Measurements from ENCODE around the gene KCNQ5.

KCNQ5 gene

GRCh38 chr6:73085443-73085871, 463.6 kb downstream of the KCNQ5 start:
- no peaks in the 10 kb centered on the region; the same call in 1 of the 2 replicates for H3K27me3 ChIP-seq (ENCODE audit: low read depth)
- DNase-seq (ENCODE audit: low spot score in 2 of 2): no peak
- H3K36me3 ChIP-seq (replicated peaks): no peaks in the 10 kb centered on the region
- no peak overlapping the region for H3K4me3 ChIP-seq
- in situ Hi-C loops (cut with MboI; ENCODE audit: low sequenced_read_pairs): no loop called here
- no peaks in the 10 kb centered on the region for H3K9me3 ChIP-seq
- H3K4me1 ChIP-seq: no peaks in the 10 kb centered on the region

GRCh38 chr6:73086726-73087125, 464.9 kb downstream of the KCNQ5 start:
- no peak for DNase-seq (ENCODE audit: low spot score in 2 of 2)
- Histone ChIP-seq H3K4me3 (no peak overlapping the region), H3K9me3 (no peaks in the 10 kb centered on the region), H3K27me3 (ENCODE audit: low read depth) (no peaks in the 10 kb centered on the region), H3K4me1 (no peaks in the 10 kb centered on the region), H3K36me3 (replicated peaks) (no peaks in the 10 kb centered on the region)
- in situ Hi-C loops (cut with MboI; ENCODE audit: low sequenced_read_pairs): no loop called here

GRCh38 chr6:73088138-73088813, 466.4 kb downstream of the KCNQ5 start:
- Histone ChIP-seq H3K27me3 (ENCODE audit: low read depth) (no peaks in the 10 kb centered on the region), H3K4me1 (no peaks in the 10 kb centered on the region), H3K36me3 (replicated peaks) (no peaks in the 10 kb centered on the region), H3K9me3 (no peaks in the 10 kb centered on the region), H3K4me3 (no peak overlapping the region)
- DNase-seq (ENCODE audit: low spot score in 2 of 2): no peak
- in situ Hi-C loops (cut with MboI; ENCODE audit: low sequenced_read_pairs): no loop called here

GRCh38 chr6:73104921-73105320, 483.1 kb downstream of the KCNQ5 start:
- H3K36me3 ChIP-seq (replicated peaks): no peaks in the 10 kb centered on the region
- no peak overlapping the region for H3K4me3 ChIP-seq
- DNase-seq (ENCODE audit: low spot score in 2 of 2): no peak
- no peaks in the 10 kb centered on the region for H3K9me3 ChIP-seq
- in situ Hi-C loops (cut with MboI; ENCODE audit: low sequenced_read_pairs): no loop called here
- H3K27me3 ChIP-seq (ENCODE audit: low read depth): no peaks in the 10 kb centered on the region
- H3K4me1 ChIP-seq: no peaks in the 10 kb centered on the region

GRCh38 chr6:73107016-73107415, 485.2 kb downstream of the KCNQ5 start:
- Histone ChIP-seq H3K4me3 (no peak overlapping the region), H3K4me1 (no peaks in the 10 kb centered on the region), H3K27me3 (ENCODE audit: low read depth) (no peaks in the 10 kb centered on the region), H3K9me3 (no peaks in the 10 kb centered on the region), H3K36me3 (replicated peaks) (no peaks in the 10 kb centered on the region)
- DNase-seq (ENCODE audit: low spot score in 2 of 2): no peak
- in situ Hi-C loops (cut with MboI; ENCODE audit: low sequenced_read_pairs): no loop called here

- Histone ChIP-seq H3K36me3 (replicated peaks) (no peaks in the 10 kb centered on the region), H3K27me3 (ENCODE audit: low read depth) (no peaks in the 10 kb centered on the region), H3K4me1 (no peaks in the 10 kb centered on the region), H3K9me3 (no peaks in the 10 kb centered on the region), H3K4me3 (no peak overlapping the region)
- DNase-seq (ENCODE audit: low spot score in 2 of 2): no peak
- in situ Hi-C loops (cut with MboI; ENCODE audit: low sequenced_read_pairs): no loop called here
Observed at GRCh38 chr6:73108949-73109348, 487.1 kb downstream of the KCNQ5 start.

- DNase-seq (ENCODE audit: low spot score in 2 of 2): no peak
- H3K4me3 ChIP-seq: no peak overlapping the region
- H3K4me1 ChIP-seq: no peaks in the 10 kb centered on the region
- H3K27me3 ChIP-seq (ENCODE audit: low read depth): no peaks in the 10 kb centered on the region
- H3K9me3 ChIP-seq: no peaks in the 10 kb centered on the region
- H3K36me3 ChIP-seq (replicated peaks): no peaks in the 10 kb centered on the region
- in situ Hi-C loops (cut with MboI; ENCODE audit: low sequenced_read_pairs): no loop called here
Observed at GRCh38 chr6:73109659-73110058, 487.8 kb downstream of the KCNQ5 start.

- in situ Hi-C loops (cut with MboI; ENCODE audit: low sequenced_read_pairs): no loop called here
- Histone ChIP-seq H3K9me3 (no peaks in the 10 kb centered on the region), H3K36me3 (replicated peaks) (no peaks in the 10 kb centered on the region), H3K4me3 (no peak overlapping the region), H3K4me1 (no peaks in the 10 kb centered on the region), H3K27me3 (ENCODE audit: low read depth) (peaks cover 2% of the 10 kb centered on the region; the same call in 1 of the 2 replicates)
- DNase-seq (ENCODE audit: low spot score in 2 of 2): no peak
Observed at GRCh38 chr6:73116330-73116729, 494.5 kb downstream of the KCNQ5 start.

GRCh38 chr6:73121421-73121993, 499.6 kb downstream of the KCNQ5 start:
- DNase-seq (ENCODE audit: low spot score in 2 of 2): no peak
- Histone ChIP-seq H3K27me3 (ENCODE audit: low read depth) (peaks cover 2% of the 10 kb centered on the region; the same call in 1 of the 2 replicates), H3K9me3 (no peaks in the 10 kb centered on the region), H3K4me3 (no peak overlapping the region), H3K4me1 (no peaks in the 10 kb centered on the region), H3K36me3 (replicated peaks) (no peaks in the 10 kb centered on the region)
- in situ Hi-C loops (cut with MboI; ENCODE audit: low sequenced_read_pairs): loop anchor here (10.0 kb wide), 1 partner anchor 707 kb away; no protein-coding TSS in a partner anchor

- no peak for DNase-seq (ENCODE audit: low spot score in 2 of 2)
- Histone ChIP-seq H3K4me1 (no peaks in the 10 kb centered on the region), H3K4me3 (no peak overlapping the region), H3K9me3 (no peaks in the 10 kb centered on the region), H3K36me3 (replicated peaks) (no peaks in the 10 kb centered on the region), H3K27me3 (ENCODE audit: low read depth) (peaks cover under 1% of the 10 kb centered on the region)
- in situ Hi-C loops (cut with MboI; ENCODE audit: low sequenced_read_pairs): loop anchor here (10.0 kb wide), 1 partner anchor 709 kb away; no protein-coding TSS in a partner anchor
Observed at GRCh38 chr6:73123632-73124329, 501.9 kb downstream of the KCNQ5 start.

GRCh38 chr6:73129653-73130443, 508.0 kb downstream of the KCNQ5 start:
- Histone ChIP-seq H3K4me1 (no peaks in the 10 kb centered on the region), H3K27me3 (ENCODE audit: low read depth) (peaks cover 17% of the 10 kb centered on the region), H3K4me3 (no peak overlapping the region), H3K36me3 (replicated peaks) (no peaks in the 10 kb centered on the region), H3K9me3 (no peaks in the 10 kb centered on the region)
- in situ Hi-C loops (cut with MboI; ENCODE audit: low sequenced_read_pairs): loop anchor here (10.0 kb wide), 1 partner anchor 715 kb away; no protein-coding TSS in a partner anchor
- peak; percentile 88 to 94 for DNase-seq (ENCODE audit: low spot score in 2 of 2)

- in situ Hi-C loops (cut with MboI; ENCODE audit: low sequenced_read_pairs): no loop called here
- H3K4me3 ChIP-seq: no peak overlapping the region
Observed at GRCh38 chr6:73131706-73132105, 509.8 kb downstream of the KCNQ5 start.

GRCh38 chr6:73134588-73134987, 512.7 kb downstream of the KCNQ5 start:
- Histone ChIP-seq H3K36me3 (replicated peaks) (no peaks in the 10 kb centered on the region), H3K4me1 (no peaks in the 10 kb centered on the region), H3K9me3 (no peaks in the 10 kb centered on the region), H3K4me3 (no peak overlapping the region), H3K27me3 (ENCODE audit: low read depth) (peaks cover 8% of the 10 kb centered on the region)
- in situ Hi-C loops (cut with MboI; ENCODE audit: low sequenced_read_pairs): no loop called here
- DNase-seq (ENCODE audit: low spot score in 2 of 2): peak in 1 of 2 experiments; percentile 66

More at GRCh38 chr6:73131706-73132105, 509.8 kb downstream of the KCNQ5 start:
- Histone ChIP-seq H3K4me1 (no peaks in the 10 kb centered on the region), H3K9me3 (no peaks in the 10 kb centered on the region), H3K36me3 (replicated peaks) (no peaks in the 10 kb centered on the region), H3K27me3 (ENCODE audit: low read depth) (peaks cover 17% of the 10 kb centered on the region)
- DNase-seq (ENCODE audit: low spot score in 2 of 2): no peak
